Brain microvascular endothelial cell (primary cell): ENCODE data around the gene MYH8.

Experiments
- DNase-seq: peaks from one replicate; pipeline ENCODE4 v3.0.0-alpha.2; 2020
- H3K27ac ChIP-seq: fragments of 250-450 bp; sonication (Bioruptor Pico); 2 replicates; pipeline ENCODE4 v1.5.1; 2020; ENCODE audit warnings: mild to moderate bottlenecking, moderate library complexity
- H3K27me3 ChIP-seq: fragments of 250-450 bp; sonication (Bioruptor Pico); replicated peaks from 2 replicates; pipeline ENCODE4 v1.5.1; 2020; ENCODE audit warnings: mild to moderate bottlenecking
- H3K36me3 ChIP-seq: fragments of 250-450 bp; sonication (Bioruptor Pico); replicated peaks from 2 replicates; pipeline ENCODE4 v1.5.1; 2020; ENCODE audit warnings: mild to moderate bottlenecking
- H3K4me3 ChIP-seq: 2 replicates; pipeline ENCODE4 v1.5.1; 2011; ENCODE audit warnings: low read depth, mild to moderate bottlenecking, control low read depth, low read length, moderate library complexity
- CTCF ChIP-seq: IDR thresholded peaks from 2 replicates; pipeline ENCODE4 v1.5.1; 2011; ENCODE audit warnings: low read depth, mild to moderate bottlenecking, moderate library complexity, low read length, control low read depth, inconsistent platforms; ENCODE audit errors: missing control alignments
- in situ Hi-C: cut with HindIII; loops from 2 replicates; pipeline ENCODE4 v1.10.0; 2017; ENCODE audit warnings: low sequenced_read_pairs, low pct_ligation_motif_present

Gene MYH8

GRCh38 chr17:10396524-10397163, 25.1 kb downstream of the MYH8 start:
- Histone ChIP-seq H3K4me3 (no peak overlapping the region), H3K27me3 (no peaks in the 10 kb centered on the region), H3K36me3 (no peaks in the 10 kb centered on the region), H3K27ac (no peak overlapping the region)
- no peak for DNase-seq
- in situ Hi-C loops: no loop called here
- no peak for TF ChIP-seq CTCF

- in situ Hi-C loops: no loop called here
- H3K27me3 ChIP-seq: no peaks in the 10 kb centered on the region
- DNase-seq: no peak
- H3K4me3 ChIP-seq: no peak overlapping the region
- H3K27ac ChIP-seq: no peak overlapping the region
- no peaks in the 10 kb centered on the region for H3K36me3 ChIP-seq
- no peak for TF ChIP-seq CTCF
Measured at GRCh38 chr17:10394201-10394887, 27.4 kb downstream of the MYH8 start.

- Histone ChIP-seq H3K36me3 (no peaks in the 10 kb centered on the region), H3K27me3 (no peaks in the 10 kb centered on the region), H3K4me3 (no peak overlapping the region), H3K27ac (no peak overlapping the region)
- in situ Hi-C loops: no loop called here
- DNase-seq: no peak
- no peak for TF ChIP-seq CTCF
Measured at GRCh38 chr17:10392880-10393279, 28.9 kb downstream of the MYH8 start.

GRCh38 chr17:10385871-10386270, 35.9 kb downstream of the MYH8 start:
- TF ChIP-seq CTCF: no peak
- no peak overlapping the region for H3K4me3 ChIP-seq
- H3K36me3 ChIP-seq: no peaks in the 10 kb centered on the region
- no peak overlapping the region for H3K27ac ChIP-seq
- in situ Hi-C loops: no loop called here
- no peaks in the 10 kb centered on the region for H3K27me3 ChIP-seq
- DNase-seq: no peak

- Histone ChIP-seq H3K27ac (no peak overlapping the region), H3K4me3 (no peak overlapping the region), H3K36me3 (no peaks in the 10 kb centered on the region), H3K27me3 (no peaks in the 10 kb centered on the region)
- no peak for TF ChIP-seq CTCF
- in situ Hi-C loops: no loop called here
- DNase-seq: no peak
Measured at GRCh38 chr17:10384175-10384574, 37.6 kb downstream of the MYH8 start.
